ENCODE data around the gene AGRN.
"Not testable (repeated sequence)": the region's sequence is repeated elsewhere in the genome, so short reads cannot be mapped to it uniquely, and the experiment has no call there.

- TF ChIP-seq EZH2phosphoT487, CTCF (IDR thresholded peaks at IDR 0.05): not testable (repeated sequence)
Observed at GRCh38 chr1:1065940-1066304, 46.0 kb downstream of the AGRN start.
